Posterior cingulate gyrus (tissue), 11 donors: ENCODE results near the gene MUC20.
A peak's percentile ranks its signal among the peaks of the same experiment; 100 is the strongest.
"Not testable (repeated sequence)": the region's sequence is repeated elsewhere in the genome, so short reads cannot be mapped to it uniquely, and the experiment has no call there.

ENCODE experiments used
- DNase-seq, 10 donors: peaks; one replicate each; pipeline versions ENCODE4 v3.0.0 to v3.0.0-alpha.2; 2020 to 2021; ENCODE audit warnings: mixed read lengths in 3 of 10
- intact Hi-C: fragments of 100-400 bp; cut with DNase I; formaldehyde crosslinking; loops from one replicate; pipeline ENCODE4 v1.15.1; 2023

The MUC20 gene

GRCh38 chr3:195763843-195764825, 43.4 kb downstream of the MUC20 start:
- intact Hi-C loops: no loop called here
- peak in 2 of 10 donors; percentile 53 to 71 for DNase-seq

- DNase-seq: peak in 2 of 10 donors; percentile 78 to 83
- intact Hi-C loops: no loop called here
Measured at GRCh38 chr3:195764961-195765706, 44.4 kb downstream of the MUC20 start.

GRCh38 chr3:195766671-195767070, 45.9 kb downstream of the MUC20 start:
- intact Hi-C loops: no loop called here
- peak in 2 of 10 donors; percentile 64 to 70 for DNase-seq

GRCh38 chr3:195767792-195768191, 47.0 kb downstream of the MUC20 start:
- peak in 2 of 10 donors; percentile 59 to 77 for DNase-seq
- intact Hi-C loops: no loop called here

- intact Hi-C loops: no loop called here
- DNase-seq: no peak
Measured at GRCh38 chr3:195768414-195768813, 47.6 kb downstream of the MUC20 start.

GRCh38 chr3:195768831-195769303, 48.1 kb downstream of the MUC20 start:
- intact Hi-C loops: no loop called here
- DNase-seq: peak in 2 of 10 donors; percentile 52 to 73

GRCh38 chr3:195769551-195769950, 48.8 kb downstream of the MUC20 start:
- intact Hi-C loops: no loop called here
- peak in 2 of 10 donors; percentile 55 to 62 for DNase-seq

GRCh38 chr3:195770081-195770840, 49.5 kb downstream of the MUC20 start:
- intact Hi-C loops: no loop called here
- peak in 2 of 10 donors; percentile 23 to 46 for DNase-seq

GRCh38 chr3:195770841-195771645, 50.3 kb downstream of the MUC20 start:
- intact Hi-C loops: not testable (repeated sequence)

GRCh38 chr3:195771646-195772300, 51.0 kb downstream of the MUC20 start:
- peak in 2 of 10 donors; percentile 30 to 49 for DNase-seq
- intact Hi-C loops: no loop called here

More at GRCh38 chr3:195770841-195771645, 50.3 kb downstream of the MUC20 start:
- peak in 2 of 10 donors; percentile 15 to 19 for DNase-seq

GRCh38 chr3:195773956-195774537, 53.3 kb downstream of the MUC20 start:
- intact Hi-C loops: no loop called here
- DNase-seq: peak in 2 of 10 donors; percentile 76 to 79

- DNase-seq: peak in 7 of 10 donors; percentile 34 to 89 (median 42)
- intact Hi-C loops: no loop called here
Measured at GRCh38 chr3:195774917-195775316, 54.1 kb downstream of the MUC20 start.

GRCh38 chr3:195777975-195778374, 57.2 kb downstream of the MUC20 start:
- DNase-seq: peak in 2 of 10 donors; percentile 26 to 54
- intact Hi-C loops: no loop called here

- DNase-seq: peak in 2 of 10 donors; percentile 35 to 68
- intact Hi-C loops: not testable (repeated sequence)
Measured at GRCh38 chr3:195781236-195781635, 60.5 kb downstream of the MUC20 start.
